ENCODE data around the gene SEMA3D. TPM values are rescaled to one million over a fixed set of nuclear protein-coding genes. Genes with fewer than 3 reads are reported as not detected.

SEMA3D gene
- total and polyA plus RNA-seq, 11 donors = 0.10 to 8.6 (median 0.88) TPM

GRCh38 chr7:85018498-85018897 lies 168.4 kb downstream of the SEMA3D start:
- WGBS, 4 donors = 90 to 97% (median 93%) methylated on average over 1 of the region's 1 CpG
- H3K27me3 ChIP-seq = no peaks in the 10 kb centered on the region
- H3K9me3 ChIP-seq = no peaks in the 10 kb centered on the region
- H3K4me1 ChIP-seq = no peaks in the 10 kb centered on the region
- no peak overlapping the region for H3K4me3 ChIP-seq
- no peak for TF ChIP-seq POLR2A (IDR thresholded peaks at IDR 0.05)
- no peak for TF ChIP-seq CTCF (IDR thresholded peaks at IDR 0.05)
- intact Hi-C loops (cut with DNase I) = loop anchor here in 1 of 10 donors (5.0 kb wide), 1 partner anchor 1081 kb away; no protein-coding TSS in a partner anchor
- ATAC-seq (no peak), DNase-seq (no peak)
- no peak overlapping the region for H3K27ac ChIP-seq
- H3K36me3 ChIP-seq = no peaks in the 10 kb centered on the region

- TF ChIP-seq CTCF (IDR thresholded peaks at IDR 0.05) (no peak), POLR2A (IDR thresholded peaks at IDR 0.05) (no peak)
- no peak overlapping the region for H3K27ac ChIP-seq
- H3K4me1 ChIP-seq = no peaks in the 10 kb centered on the region
- H3K4me3 ChIP-seq = no peak overlapping the region
- H3K9me3 ChIP-seq = no peaks in the 10 kb centered on the region
- intact Hi-C loops (cut with DNase I) = loop anchor here in 1 of 10 donors (5.0 kb wide), 1 partner anchor 1079 kb away; no protein-coding TSS in a partner anchor
- no peak for ATAC-seq
- DNase-seq = no peak
- WGBS, 4 donors = 86 to 97% (median 92%) methylated on average over 1 of the region's 1 CpG
- H3K36me3 ChIP-seq = no peaks in the 10 kb centered on the region
- H3K27me3 ChIP-seq = no peaks in the 10 kb centered on the region
Observed at GRCh38 chr7:85016286-85016685, 170.6 kb downstream of the SEMA3D start.

- 87 to 96% (median 90%) methylated on average over 7 of the region's 7 CpGs for WGBS, 4 donors
- Histone ChIP-seq H3K9me3 (no peaks in the 10 kb centered on the region), H3K4me3 (no peak overlapping the region), H3K4me1 (no peaks in the 10 kb centered on the region), H3K36me3 (no peaks in the 10 kb centered on the region), H3K27ac (no peak overlapping the region), H3K27me3 (no peaks in the 10 kb centered on the region)
- ATAC-seq (no peak), DNase-seq (no peak)
- intact Hi-C loops (cut with DNase I) = loop anchor here in 1 of 10 donors (5.0 kb wide), 1 partner anchor 1078 kb away; no protein-coding TSS in a partner anchor
- TF ChIP-seq POLR2A (IDR thresholded peaks at IDR 0.05) (no peak), CTCF (IDR thresholded peaks at IDR 0.05) (no peak)
Observed at GRCh38 chr7:85014936-85015660, 171.8 kb downstream of the SEMA3D start.

GRCh38 chr7:85011127-85011526 lies 175.7 kb downstream of the SEMA3D start:
- TF ChIP-seq POLR2A (IDR thresholded peaks at IDR 0.05) = no peak
- TF ChIP-seq CTCF (IDR thresholded peaks at IDR 0.05) = no peak
- intact Hi-C loops (cut with DNase I) = no loop called here
- no peak for ATAC-seq

More at GRCh38 chr7:85011127-85011526, 175.7 kb downstream of the SEMA3D start:
- no peak overlapping the region for H3K4me3 ChIP-seq
- no peak overlapping the region for H3K27ac ChIP-seq
- 85 to 90% (median 88%) methylated on average over 4 of the region's 4 CpGs for WGBS, 4 donors
- H3K9me3 ChIP-seq = no peaks in the 10 kb centered on the region
- DNase-seq = no peak
- H3K4me1 ChIP-seq = no peaks in the 10 kb centered on the region
- no peaks in the 10 kb centered on the region for H3K36me3 ChIP-seq
- no peaks in the 10 kb centered on the region for H3K27me3 ChIP-seq
